Right lobe of liver (tissue), 4 donors: ENCODE results near the gene LRFN2.

Experiments
- POLR2A ChIP-seq: fragments of 450-650 bp; IDR thresholded peaks from one replicate; pipeline ENCODE4 v1.6.1; 2017; ENCODE audit warnings: antibody characterized with exemption, mild to moderate bottlenecking
- TF ChIP-seq, protein P1 (sequence below), 4 donors: fragments of 200-600 bp in 3 of 4; fragments of 450-650 bp in 1 of 4; IDR thresholded peaks; one replicate each; pipeline versions ENCODE4 v1.5.1 to v1.8.0; 2016 to 2022; ENCODE audit warnings: antibody characterized with exemption in 4 of 4, mild to moderate bottlenecking in 2 of 4
- donor health status: DM: no; HTN: no; CAD: no.
- donor health status: DM: no; HTN: no; CAD: no.
- donor health status: DM: no; HTN: yes; CAD: no.

DNA sequence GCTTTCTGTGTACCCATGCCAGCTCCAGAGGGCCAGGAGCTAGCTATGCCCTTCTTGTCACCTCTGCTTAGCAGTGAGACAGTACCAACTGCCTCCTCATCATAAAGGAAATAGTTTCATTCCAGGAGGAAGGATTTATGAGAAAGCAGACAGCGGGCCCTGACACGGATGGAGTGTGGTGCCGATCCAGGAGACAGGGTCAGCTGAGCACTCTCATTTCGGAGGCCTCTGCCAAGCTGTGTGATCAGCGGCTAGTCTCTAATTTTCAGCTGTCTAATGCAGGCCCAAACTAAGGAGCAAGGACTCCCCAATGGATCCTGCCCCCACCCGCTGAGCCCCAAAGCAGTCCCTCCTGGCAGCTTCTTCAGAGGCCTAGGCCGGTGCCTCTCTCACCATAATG, 103.1 kb downstream of the LRFN2 start:
- TF ChIP-seq, protein P1, sequence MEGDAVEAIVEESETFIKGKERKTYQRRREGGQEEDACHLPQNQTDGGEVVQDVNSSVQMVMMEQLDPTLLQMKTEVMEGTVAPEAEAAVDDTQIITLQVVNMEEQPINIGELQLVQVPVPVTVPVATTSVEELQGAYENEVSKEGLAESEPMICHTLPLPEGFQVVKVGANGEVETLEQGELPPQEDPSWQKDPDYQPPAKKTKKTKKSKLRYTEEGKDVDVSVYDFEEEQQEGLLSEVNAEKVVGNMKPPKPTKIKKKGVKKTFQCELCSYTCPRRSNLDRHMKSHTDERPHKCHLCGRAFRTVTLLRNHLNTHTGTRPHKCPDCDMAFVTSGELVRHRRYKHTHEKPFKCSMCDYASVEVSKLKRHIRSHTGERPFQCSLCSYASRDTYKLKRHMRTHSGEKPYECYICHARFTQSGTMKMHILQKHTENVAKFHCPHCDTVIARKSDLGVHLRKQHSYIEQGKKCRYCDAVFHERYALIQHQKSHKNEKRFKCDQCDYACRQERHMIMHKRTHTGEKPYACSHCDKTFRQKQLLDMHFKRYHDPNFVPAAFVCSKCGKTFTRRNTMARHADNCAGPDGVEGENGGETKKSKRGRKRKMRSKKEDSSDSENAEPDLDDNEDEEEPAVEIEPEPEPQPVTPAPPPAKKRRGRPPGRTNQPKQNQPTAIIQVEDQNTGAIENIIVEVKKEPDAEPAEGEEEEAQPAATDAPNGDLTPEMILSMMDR (IDR thresholded peaks at IDR 0.05), result no peak
- TF ChIP-seq POLR2A, result no peak
